AG04450 (cell line): Measurements from ENCODE around the gene C2orf74. TPM values are rescaled to one million over a fixed set of nuclear protein-coding genes. Genes with fewer than 3 reads are reported as not detected.
"Not testable (repeated sequence)": the region's sequence is repeated elsewhere in the genome, so short reads cannot be mapped to it uniquely, and the experiment has no call there.

ENCODE experiments used
- CTCF ChIA-PET: fragments of 300-600, 350-600 bp; formaldehyde crosslinking; extraction: SDS; loops from one replicate; lab custom pipeline; 2022; ENCODE audit warnings: antibody characterized with exemption, inconsistent platforms; lab: Charles Lee
- POLR2A ChIA-PET: fragments of 350-600 bp; formaldehyde crosslinking; extraction: SDS; loops from one replicate; lab custom pipeline; 2021; ENCODE audit warnings: antibody characterized with exemption, inconsistent platforms; lab: Yijun Ruan, JAX
- DNase-seq: peaks from one replicate; pipeline ENCODE4 v3.0.0-alpha.2; 2011; ENCODE audit warnings: low read depth, low spot score
- H3K27ac ChIP-seq: one replicate; pipeline ENCODE4 v1.5.1; 2012; ENCODE audit warnings: low read depth, low read length, control low read depth
- H3K27me3 ChIP-seq: one replicate; pipeline ENCODE4 v1.6.0; 2012; ENCODE audit warnings: low read length; ENCODE audit not compliant: control insufficient read depth, insufficient read depth
- H3K4me3 ChIP-seq: 2 replicates; pipeline ENCODE4 v1.5.1; 2011; ENCODE audit warnings: mild to moderate bottlenecking, low read depth, low read length, control low read depth
- H3K9me3 ChIP-seq: 2 replicates; pipeline ENCODE4 v1.5.1; 2012; ENCODE audit warnings: low read length; ENCODE audit not compliant: control insufficient read depth, insufficient read depth
- CTCF ChIP-seq: IDR thresholded peaks from 2 replicates; pipeline ENCODE4 v1.5.1; 2011; ENCODE audit warnings: low read depth, low read length, control low read depth, inconsistent platforms
- polyA plus RNA-seq: library from polyadenylated mRNA; depleted of rRNA; stranded (reverse); fragments of >200 nt; gene quantifications from 2 replicates; pipeline ENCODE4 v1.2.3, GENCODE V29; 2011

The C2orf74 gene
- polyA plus RNA-seq, 1 experiment = 21.7 TPM

DNA sequence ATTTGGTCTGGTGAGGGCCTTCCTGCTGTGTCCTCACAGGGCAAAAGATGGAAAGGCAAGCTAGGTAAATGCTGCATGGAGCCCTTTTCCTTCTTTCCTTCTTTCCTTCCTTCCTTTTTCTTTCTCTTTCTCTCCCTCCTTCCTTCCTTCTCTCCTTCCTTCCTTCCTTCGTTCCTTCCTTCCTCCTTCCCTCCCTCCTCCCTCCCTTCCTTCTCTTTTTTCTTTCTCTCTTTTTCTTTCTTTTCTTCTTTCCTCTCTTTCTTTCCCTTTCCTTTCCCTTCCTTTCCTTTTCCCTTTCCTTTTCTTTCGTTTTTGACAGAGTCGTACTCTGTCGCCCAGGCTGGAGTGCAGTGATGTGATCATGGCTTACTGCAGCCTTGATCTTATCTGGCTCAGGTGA lies 23.1 kb upstream of the C2orf74 start:
- Histone ChIP-seq H3K9me3 (no peaks in the 10 kb centered on the region; the same call in 1 of the 2 replicates), H3K27ac (no peak overlapping the region), H3K4me3 (no peak overlapping the region), H3K27me3 (no peaks in the 10 kb centered on the region)
- ChIA-PET POLR2A (interaction anchor here (0.6 kb wide), 1 partner anchor 111 kb away, joined by 3 read pairs; no protein-coding TSS in a partner anchor), CTCF (no interaction called here)
- no peak for TF ChIP-seq CTCF
- DNase-seq = no peak

DNA sequence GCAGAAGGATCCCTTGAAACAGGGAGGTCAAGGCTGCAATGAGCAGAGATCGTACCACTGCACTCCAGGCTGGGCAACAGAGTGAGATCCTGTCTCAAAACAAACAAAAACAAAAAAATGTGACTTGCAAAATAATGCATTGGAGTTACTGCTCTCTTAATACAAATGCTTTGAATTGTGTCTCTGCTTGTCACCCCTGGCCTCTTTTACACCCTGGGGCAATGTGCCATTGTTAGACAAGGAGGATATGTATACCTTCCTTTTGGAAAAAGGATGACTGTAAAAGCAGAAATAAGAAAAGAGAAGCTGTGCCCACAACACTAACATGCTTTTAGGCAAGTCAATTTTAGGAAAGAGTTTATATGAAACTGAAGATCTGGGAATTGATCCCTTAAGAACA lies 20.8 kb upstream of the C2orf74 start:
- TF ChIP-seq CTCF = no peak
- Histone ChIP-seq H3K4me3 (no peak overlapping the region), H3K27ac (no peak overlapping the region), H3K9me3 (no peaks in the 10 kb centered on the region; the same call in 1 of the 2 replicates), H3K27me3 (no peaks in the 10 kb centered on the region)
- DNase-seq = no peak
- ChIA-PET POLR2A (no interaction called here), CTCF (no interaction called here)

- H3K4me3 ChIP-seq = peak overlapping the region; percentile 64
- CTCF ChIA-PET = interaction anchor here (1.2 to 1.3 kb wide), 2 partner anchors 11 to 35 kb away, joined by 3 to 4 read pairs; no protein-coding TSS in a partner anchor
These were observed 17.2 kb upstream of the C2orf74 start for GRCh38 chr2:61144697-61145268.

GRCh38 chr2:61145990-61146389 lies 16.0 kb upstream of the C2orf74 start:
- H3K9me3 ChIP-seq = no peaks in the 10 kb centered on the region; the same call in none of the 2 replicates
- CTCF ChIA-PET = no interaction called here
- H3K27me3 ChIP-seq = no peaks in the 10 kb centered on the region
- no peak overlapping the region for H3K4me3 ChIP-seq
- DNase-seq = no peak
- no peak for TF ChIP-seq CTCF
- H3K27ac ChIP-seq = no peak overlapping the region
- POLR2A ChIA-PET = no interaction called here

More at GRCh38 chr2:61144697-61145268, 17.2 kb upstream of the C2orf74 start:
- Histone ChIP-seq H3K27ac (peak overlapping the region; percentile 40), H3K9me3 (no peaks in the 10 kb centered on the region; the same call in 1 of the 2 replicates), H3K27me3 (no peaks in the 10 kb centered on the region)
- DNase-seq = peak; percentile 96
- no peak for TF ChIP-seq CTCF
- POLR2A ChIA-PET = interaction anchor here (0.6 to 1.2 kb wide), 6 partner anchors 29 to 168 kb away, joined by 3 to 4 read pairs (median 3); no protein-coding TSS in a partner anchor

- H3K27me3 ChIP-seq, DNase-seq, CTCF ChIA-PET, H3K27ac ChIP-seq, H3K4me3 ChIP-seq, POLR2A ChIA-PET, H3K9me3 ChIP-seq: not testable (repeated sequence)
These were observed 13.9 kb upstream of the C2orf74 start for GRCh38 chr2:61148091-61148490.
